NCI-H69 (cell line): ENCODE measurements around the gene RFC1.
"Not testable (repeated sequence)": the region's sequence is repeated elsewhere in the genome, so short reads cannot be mapped to it uniquely, and the experiment has no call there.

Experiments
- DNase-seq: peaks from one replicate; lab custom pipeline; 2025; lab: John Stamatoyannopoulos, UW

Gene RFC1

GRCh38 chr4:39305912-39306677 is 60.1 kb downstream of the RFC1 start:
- DNase-seq, result no peak

- DNase-seq, result no peak
Observed at GRCh38 chr4:39304651-39305050, 61.5 kb downstream of the RFC1 start.

- DNase-seq, result no peak
Observed at GRCh38 chr4:39303871-39304270, 62.3 kb downstream of the RFC1 start.

GRCh38 chr4:39302901-39303300 is 63.3 kb downstream of the RFC1 start:
- DNase-seq, result no peak

GRCh38 chr4:39295784-39296183 is 70.4 kb downstream of the RFC1 start:
- no peak for DNase-seq

- DNase-seq, result not testable (repeated sequence)
Observed at GRCh38 chr4:39292433-39292832, 73.7 kb downstream of the RFC1 start.

- DNase-seq, result no peak
Observed at GRCh38 chr4:39291686-39292085, 74.5 kb downstream of the RFC1 start.

- DNase-seq, result no peak
Observed at GRCh38 chr4:39287223-39287622, 78.9 kb downstream of the RFC1 start.

- no peak for DNase-seq
Observed at GRCh38 chr4:39286263-39286662, 79.9 kb downstream of the RFC1 start.

- DNase-seq, result no peak
Observed at GRCh38 chr4:39285853-39286252, 80.3 kb downstream of the RFC1 start.

- no peak for DNase-seq
Observed at GRCh38 chr4:39285111-39285795, 80.9 kb downstream of the RFC1 start.

GRCh38 chr4:39280770-39281169 is 85.4 kb downstream of the RFC1 start:
- no peak for DNase-seq

- no peak for DNase-seq
Observed at GRCh38 chr4:39279416-39279815, 86.7 kb downstream of the RFC1 start.

- DNase-seq, result no peak
Observed at GRCh38 chr4:39278476-39278875, 87.7 kb downstream of the RFC1 start.

GRCh38 chr4:39277661-39278060 is 88.5 kb downstream of the RFC1 start:
- not testable (repeated sequence) for DNase-seq

- no peak for DNase-seq
Observed at GRCh38 chr4:39274503-39274902, 91.7 kb downstream of the RFC1 start.

- peak; percentile 0 for DNase-seq
Observed at GRCh38 chr4:39263895-39264294, 102.3 kb downstream of the RFC1 start.

- DNase-seq, result no peak
Observed at GRCh38 chr4:39259571-39260330, 106.4 kb downstream of the RFC1 start.

- no peak for DNase-seq
Observed at GRCh38 chr4:39256436-39256835, 109.7 kb downstream of the RFC1 start.

GRCh38 chr4:39255871-39256270 is 110.3 kb downstream of the RFC1 start:
- DNase-seq, result no peak

GRCh38 chr4:39255266-39255665 is 110.9 kb downstream of the RFC1 start:
- no peak for DNase-seq

- no peak for DNase-seq
Observed at GRCh38 chr4:39243462-39243861, 122.7 kb downstream of the RFC1 start.
